ENCODE data around the gene PKN3. TPM values are rescaled to one million over a fixed set of nuclear protein-coding genes. Genes with fewer than 3 reads are reported as not detected.
"Not testable (repeated sequence)": the region's sequence is repeated elsewhere in the genome, so short reads cannot be mapped to it uniquely, and the experiment has no call there.

Gene PKN3
- total RNA-seq, result 5.7 TPM
- long read RNA-seq, transcript PKN3-201 (22 exons, 3,375 nt), result major isoform, 8 of 40 reads
- long read RNA-seq, partial matches to known transcripts, result 11 of 40 reads
- long read RNA-seq, other reads (novel, unspliced or antisense), result 21 of 40 reads

DNA sequence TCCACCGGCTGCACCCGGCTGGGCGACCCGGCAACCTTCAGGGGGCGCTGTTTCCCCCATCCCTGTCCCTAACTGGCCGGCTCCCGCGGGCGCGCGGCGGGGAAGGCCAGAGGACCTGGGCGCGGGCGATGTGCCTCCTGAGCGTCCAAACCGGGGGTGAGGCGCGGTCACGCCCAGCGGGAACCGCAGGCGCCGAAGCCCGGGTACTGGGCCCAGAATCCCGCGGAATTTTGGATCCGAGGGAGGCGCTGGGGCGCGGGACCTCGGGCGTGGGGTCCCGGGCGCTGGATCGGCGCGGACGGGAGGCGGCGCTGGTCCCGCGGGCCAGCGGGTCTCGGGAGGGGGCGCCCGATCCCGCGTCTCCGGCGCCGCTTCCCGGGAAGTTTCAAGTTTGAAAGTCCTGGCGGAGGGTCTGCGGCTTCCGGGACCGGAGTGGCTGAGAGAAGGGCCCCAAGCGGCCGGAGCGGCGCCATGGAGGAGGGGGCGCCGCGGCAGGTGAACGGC lies at the start of gene PKN3:
TSS of gene PKN3 (plus strand) at position 59 of the 504 bp plus-strand sequence. CDS start at position 472, 413 bp downstream.
- intact Hi-C loops (cut with DNase I), result no loop called here
- peak; percentile 93 for DNase-seq
- ATAC-seq (ENCODE audit: poor library complexity), result peak; percentile 94

DNA sequence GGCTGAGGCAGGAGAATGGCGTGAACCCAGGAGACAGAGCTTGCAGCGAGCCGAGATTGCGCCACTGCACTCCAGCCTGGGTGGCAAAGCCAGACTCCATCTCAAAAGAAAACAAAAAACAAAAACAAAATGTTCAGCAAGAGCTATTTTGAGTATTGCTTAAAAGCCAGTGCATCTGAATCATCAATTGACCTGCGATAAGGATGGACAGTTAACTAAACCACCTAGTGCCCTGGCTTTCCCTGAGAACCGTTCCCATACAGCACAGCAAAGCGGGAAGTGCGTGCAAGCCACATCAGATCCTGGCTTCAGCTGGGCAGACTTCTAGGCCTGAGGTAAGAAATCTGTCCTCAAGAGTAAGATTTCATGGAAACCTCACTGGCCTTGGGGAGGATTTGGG lies 48.4 kb upstream of the PKN3 start:
- ATAC-seq (ENCODE audit: poor library complexity) (no peak), DNase-seq (no peak)
- intact Hi-C loops (cut with DNase I), result no loop called here

DNA sequence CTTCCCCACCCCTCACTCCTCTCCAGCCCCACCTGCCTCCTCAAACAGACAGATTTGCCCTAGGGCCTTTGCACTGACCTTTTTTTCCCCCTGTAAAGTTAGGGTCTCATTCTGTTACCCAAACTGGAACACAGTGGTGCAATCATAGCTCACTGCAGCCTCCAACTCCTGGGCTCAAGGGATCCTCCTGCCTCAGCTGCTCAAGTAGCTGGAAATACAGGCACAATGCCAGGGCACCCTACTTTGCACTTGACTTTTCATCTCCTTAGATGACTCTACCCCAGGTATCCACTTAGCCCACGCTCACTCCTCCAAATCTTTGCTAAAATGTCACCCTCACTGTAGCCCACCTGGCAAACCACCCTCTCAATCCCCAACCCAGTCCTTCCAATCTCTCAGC lies 47.8 kb upstream of the PKN3 start:
- intact Hi-C loops (cut with DNase I), result no loop called here
- ATAC-seq (ENCODE audit: poor library complexity), result no peak
- no peak for DNase-seq

DNA sequence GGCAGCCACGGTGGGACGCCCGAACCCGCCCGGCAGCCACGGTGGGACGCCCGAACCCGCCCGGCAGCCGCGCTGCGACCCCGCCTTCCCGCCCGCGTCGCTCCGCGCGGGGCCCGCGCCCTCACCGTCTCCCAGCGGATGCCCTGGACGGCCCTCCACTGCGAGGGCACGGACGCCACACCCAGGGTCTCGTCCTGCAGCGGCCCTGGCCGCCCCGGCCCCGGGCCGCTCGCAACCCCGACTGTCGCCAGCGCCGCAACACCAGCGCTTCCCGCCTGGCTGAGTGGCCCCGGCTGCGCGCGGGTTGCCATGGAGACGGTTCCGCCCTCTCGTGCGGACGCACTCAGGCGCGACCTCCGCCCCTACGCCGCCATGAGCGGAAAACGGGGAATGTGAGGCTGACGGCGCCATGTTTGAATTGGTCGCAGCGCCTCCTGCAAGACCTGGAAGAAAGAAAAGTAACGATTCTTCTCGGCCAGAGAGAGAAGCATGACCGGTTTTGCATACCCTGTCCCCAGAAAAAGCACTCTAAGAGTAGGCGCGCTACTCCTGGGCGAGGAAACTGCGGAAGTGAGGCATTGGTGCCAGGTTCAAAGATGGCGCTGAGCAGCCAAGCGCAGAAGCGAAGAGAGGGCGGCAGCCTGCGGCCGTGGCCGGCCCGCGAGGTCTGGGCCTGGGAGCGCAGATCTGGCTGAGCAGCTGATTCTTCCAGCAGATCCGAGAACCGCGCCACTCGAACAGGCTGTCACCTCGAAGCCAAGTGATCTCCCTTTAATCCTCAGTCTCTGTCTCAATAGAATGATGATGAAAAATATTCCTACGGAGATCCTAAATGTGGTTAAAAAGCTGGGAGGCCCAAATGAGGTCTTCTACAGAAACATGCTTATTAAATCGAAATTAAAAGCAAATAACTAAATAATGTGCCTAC lies 45.6 kb upstream of the PKN3 start, which contains the start of gene DYNC2I2:
TSS of gene DYNC2I2 (minus strand) at position 432 of the 928 bp plus-strand sequence. CDS start at position 311, 121 bp downstream.
- ATAC-seq (ENCODE audit: poor library complexity) (peak; percentile 100), DNase-seq (peak; percentile 99)
- intact Hi-C loops (cut with DNase I), result no loop called here

GRCh38 chr9:128657344-128657704 lies 45.0 kb upstream of the PKN3 start:
- intact Hi-C loops (cut with DNase I), result no loop called here
- ATAC-seq (ENCODE audit: poor library complexity), result no peak
- no peak for DNase-seq

DNA sequence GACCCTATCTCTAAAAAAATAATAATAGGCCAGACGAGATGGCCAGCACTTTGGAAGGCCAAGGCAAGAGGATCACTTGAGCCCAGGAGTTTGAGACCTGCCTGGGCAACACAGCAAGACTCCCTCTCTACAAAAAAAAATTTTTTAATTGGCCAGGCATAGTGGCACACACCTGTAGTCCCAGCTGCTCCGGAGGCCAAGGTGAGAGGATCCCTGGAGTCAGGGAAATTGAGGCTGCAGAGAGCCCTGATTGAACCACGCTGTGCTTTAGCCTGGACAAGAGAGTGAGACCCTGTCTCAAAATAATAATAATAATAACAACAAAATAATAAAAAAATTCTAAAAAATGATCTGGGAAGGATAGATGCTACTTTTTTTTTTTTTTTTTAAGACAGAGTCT lies 44.5 kb upstream of the PKN3 start:
- DNase-seq (no peak), ATAC-seq (ENCODE audit: poor library complexity) (no peak)
- intact Hi-C loops (cut with DNase I), result no loop called here

DNA sequence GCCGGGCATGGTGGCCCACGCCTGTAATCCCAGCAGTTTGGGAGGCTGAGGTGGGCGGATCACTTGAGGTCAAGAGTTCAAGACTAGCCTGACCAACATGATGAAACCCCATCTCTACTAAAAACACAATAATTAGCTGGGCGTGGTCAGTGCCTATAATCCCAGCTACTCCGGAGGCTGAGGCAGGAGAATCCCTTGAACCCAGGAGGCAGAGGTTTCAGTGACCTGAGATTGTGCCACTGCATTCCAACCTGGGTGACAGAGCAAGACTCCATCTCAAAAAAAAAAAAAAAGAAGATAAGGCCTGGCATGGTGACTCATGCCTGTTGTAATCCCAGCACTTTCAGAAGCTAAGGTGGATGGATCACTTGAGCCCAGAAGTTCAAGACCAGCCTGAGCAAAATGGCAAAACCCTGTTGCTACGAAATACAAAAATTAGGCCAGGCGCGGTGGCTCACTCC lies 35.8 kb upstream of the PKN3 start:
- DNase-seq; intact Hi-C loops (cut with DNase I); ATAC-seq (ENCODE audit: poor library complexity): not testable (repeated sequence)

GRCh38 chr9:128669786-128670185 lies 32.5 kb upstream of the PKN3 start:
- DNase-seq, result no peak
- ATAC-seq (ENCODE audit: poor library complexity), result no peak
- intact Hi-C loops (cut with DNase I), result no loop called here

GRCh38 chr9:128675382-128675781 lies 26.9 kb upstream of the PKN3 start:
- intact Hi-C loops (cut with DNase I), result no loop called here
- no peak for ATAC-seq (ENCODE audit: poor library complexity)
- no peak for DNase-seq

DNA sequence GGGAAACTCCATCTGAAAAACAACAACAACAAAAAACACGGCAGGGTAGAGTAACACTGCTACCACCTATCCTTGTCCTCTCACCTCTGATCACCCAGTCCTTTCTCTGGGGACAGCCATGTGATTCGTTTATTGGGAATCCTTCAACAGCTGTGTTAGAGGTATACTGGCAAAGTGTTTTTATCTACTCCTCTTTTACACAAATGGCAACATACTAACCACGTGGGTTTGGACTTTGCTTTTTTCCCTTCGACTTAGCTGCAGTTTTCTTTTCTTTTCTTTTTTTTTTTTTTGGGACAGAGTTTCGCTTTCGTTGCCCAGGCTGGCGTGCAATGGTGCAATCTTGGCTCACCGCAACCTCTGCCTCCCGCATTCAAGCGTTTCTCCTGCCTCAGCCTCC lies 24.5 kb upstream of the PKN3 start:
- intact Hi-C loops (cut with DNase I), result no loop called here
- no peak for ATAC-seq (ENCODE audit: poor library complexity)
- no peak for DNase-seq

DNA sequence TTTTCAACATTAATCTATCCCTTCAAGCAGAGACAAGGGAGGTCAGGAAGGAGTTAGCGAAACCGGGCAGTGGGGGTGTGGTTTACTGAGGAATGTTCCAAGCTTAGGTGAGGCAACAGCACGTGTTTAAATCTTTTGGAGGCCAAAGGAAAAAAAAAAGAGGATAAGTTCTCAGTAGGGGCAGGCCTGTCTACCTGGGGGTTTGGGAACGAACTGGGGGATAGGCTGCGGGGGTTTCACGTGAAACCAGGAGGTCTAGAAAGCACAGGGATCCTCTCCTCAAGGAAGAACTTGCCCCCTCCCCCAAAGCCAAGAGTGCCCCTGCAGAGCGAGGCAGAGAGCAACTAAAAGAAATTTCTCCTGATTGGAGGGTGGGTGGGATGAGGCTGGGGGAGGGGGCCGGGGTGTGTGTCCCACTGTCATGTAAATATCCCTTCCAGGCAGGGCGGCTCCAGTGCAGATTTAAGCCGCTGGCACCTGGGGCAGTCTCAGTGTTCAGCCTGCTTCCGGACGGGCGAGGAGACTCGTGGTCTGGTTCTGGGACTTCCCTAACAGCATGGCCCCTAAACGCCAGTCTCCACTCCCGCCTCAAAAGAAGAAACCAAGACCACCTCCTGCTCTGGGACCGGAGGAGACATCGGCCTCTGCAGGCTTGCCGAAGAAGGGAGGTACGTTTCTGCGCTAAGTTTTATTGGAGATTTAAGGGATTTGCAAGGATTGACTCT lies 18.8 kb upstream of the PKN3 start:
- ATAC-seq (ENCODE audit: poor library complexity), result peak; percentile 49
- peak; percentile 69 for DNase-seq

DNA sequence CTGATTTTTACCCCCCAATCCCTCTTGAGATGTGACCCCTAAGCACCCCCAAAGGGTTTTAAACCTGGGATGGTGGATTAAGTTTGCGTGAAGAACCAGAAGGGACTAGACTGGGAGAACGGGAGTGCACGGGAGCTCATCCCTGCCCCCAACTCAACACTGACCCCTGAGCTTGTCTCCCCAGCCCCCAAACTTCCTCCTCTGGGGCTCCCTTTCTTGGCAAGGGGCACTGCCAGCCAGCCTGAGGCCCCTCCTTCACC lies 18.3 kb upstream of the PKN3 start:
- ATAC-seq (ENCODE audit: poor library complexity) (no peak), DNase-seq (no peak)
- intact Hi-C loops (cut with DNase I), result no loop called here

More for the DNA sequence above, 18.8 kb upstream of the PKN3 start:
- intact Hi-C loops (cut with DNase I), result no loop called here

GRCh38 chr9:128684325-128685199 lies 17.7 kb upstream of the PKN3 start:
- intact Hi-C loops (cut with DNase I), result no loop called here
- peak; percentile 64 for ATAC-seq (ENCODE audit: poor library complexity)

GRCh38 chr9:128685636-128686489 lies 16.4 kb upstream of the PKN3 start:
- ATAC-seq (ENCODE audit: poor library complexity) (no peak), DNase-seq (peak; percentile 37)
- intact Hi-C loops (cut with DNase I), result no loop called here

More at GRCh38 chr9:128684325-128685199, 17.7 kb upstream of the PKN3 start:
- DNase-seq, result peak; percentile 85

DNA sequence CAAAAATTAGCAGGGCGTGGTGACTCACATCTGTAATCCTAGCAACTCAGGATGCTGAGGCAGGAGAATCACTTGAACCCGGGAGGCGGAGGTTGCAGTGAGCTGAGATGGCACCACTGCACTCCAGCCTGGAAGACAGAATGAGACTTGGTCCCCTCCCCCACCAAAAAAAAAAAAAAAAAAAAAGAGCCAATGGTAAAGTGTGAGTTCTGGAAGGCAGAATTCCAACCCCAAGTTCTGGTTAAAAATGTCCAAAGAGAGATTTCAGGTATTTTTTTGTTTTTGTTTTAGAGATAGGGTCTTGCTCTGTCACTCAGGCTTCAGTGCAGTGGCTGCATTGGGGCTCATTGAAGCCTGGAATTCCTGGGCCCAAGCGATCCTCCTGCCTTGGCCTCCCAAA lies 14.8 kb upstream of the PKN3 start:
- DNase-seq, result no peak
- no peak for ATAC-seq (ENCODE audit: poor library complexity)
- intact Hi-C loops (cut with DNase I), result no loop called here

DNA sequence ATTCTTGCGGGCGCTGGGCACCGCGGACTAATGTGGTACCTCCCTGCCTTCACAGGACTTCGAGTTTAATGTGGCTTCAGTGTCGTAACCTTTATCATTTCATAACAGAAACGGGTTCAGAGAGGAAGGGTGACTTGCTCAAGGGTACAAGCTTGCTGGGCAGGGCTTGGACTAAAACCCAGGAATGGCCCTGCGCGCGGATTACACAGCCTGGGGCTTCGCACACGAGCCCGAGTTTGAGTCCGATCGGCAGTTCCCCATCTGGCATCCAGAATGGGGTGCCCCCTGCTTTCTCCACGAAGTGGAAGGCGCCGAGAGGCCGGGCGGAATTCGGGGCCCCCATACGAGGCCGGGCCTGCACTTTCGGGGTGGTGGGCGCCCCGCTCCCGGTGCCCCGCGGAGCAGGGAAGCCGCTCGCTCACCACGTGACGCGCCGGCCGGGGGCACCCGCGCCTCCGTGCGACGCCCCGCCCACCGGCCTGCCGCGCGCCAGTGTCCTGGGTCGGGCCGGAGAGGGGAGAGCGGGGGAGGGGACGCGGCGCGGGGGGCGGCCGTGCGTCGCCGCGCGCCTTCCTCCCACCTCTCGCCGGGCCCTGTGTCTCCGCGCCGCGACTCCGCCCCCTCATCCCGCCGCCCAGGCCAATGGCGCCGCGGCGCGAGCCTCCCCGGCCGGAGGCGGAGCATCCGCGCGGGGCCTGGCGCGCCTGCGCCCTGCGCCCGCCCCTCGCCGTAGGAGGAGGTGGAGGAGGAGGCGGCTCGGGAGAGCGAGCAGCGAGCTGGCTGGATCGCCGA lies 13.6 kb upstream of the PKN3 start, which contains the start of gene SET:
TSS of gene SET (plus strand) at position 722 of the 792 bp plus-strand sequence. CDS start 361 bp downstream, outside the sequence.
- DNase-seq, result peak; percentile 97
- intact Hi-C loops (cut with DNase I), result no loop called here
- peak; percentile 96 for ATAC-seq (ENCODE audit: poor library complexity)

DNA sequence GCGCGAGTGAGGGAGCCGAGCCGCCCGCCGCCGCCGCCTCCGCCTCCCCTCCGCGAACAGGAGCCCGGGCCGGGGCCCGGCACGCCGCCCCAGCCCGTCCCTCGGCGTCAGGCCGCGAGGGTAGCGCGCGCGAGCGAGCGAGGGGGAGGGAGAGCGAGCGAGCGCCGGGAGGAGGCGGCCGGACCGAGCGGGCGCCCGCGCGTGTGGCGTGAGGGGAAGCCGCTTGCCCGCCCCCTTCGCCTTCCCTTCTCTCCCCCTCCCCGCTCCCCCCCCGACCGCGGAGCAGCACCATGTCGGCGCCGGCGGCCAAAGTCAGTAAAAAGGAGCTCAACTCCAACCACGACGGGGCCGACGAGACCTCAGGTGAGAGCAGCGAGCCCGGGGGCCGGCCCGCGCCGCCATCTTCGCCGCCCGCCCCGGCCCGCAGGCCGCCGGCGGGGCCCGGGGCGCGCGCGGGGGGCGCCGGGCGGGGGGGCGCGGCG lies 13.0 kb upstream of the PKN3 start:
- intact Hi-C loops (cut with DNase I), result no loop called here
- ATAC-seq (ENCODE audit: poor library complexity), result peak; percentile 23
- DNase-seq, result no peak

Measured in Right ventricle myocardium superior (tissue), 1 donor.